ENCODE data around the gene SNX20. TPM values are rescaled to one million over a fixed set of nuclear protein-coding genes. Genes with fewer than 3 reads are reported as not detected.

SNX20 gene
- total and polyA plus RNA-seq, 2 experiments from 2014 or later: not detected

DNA sequence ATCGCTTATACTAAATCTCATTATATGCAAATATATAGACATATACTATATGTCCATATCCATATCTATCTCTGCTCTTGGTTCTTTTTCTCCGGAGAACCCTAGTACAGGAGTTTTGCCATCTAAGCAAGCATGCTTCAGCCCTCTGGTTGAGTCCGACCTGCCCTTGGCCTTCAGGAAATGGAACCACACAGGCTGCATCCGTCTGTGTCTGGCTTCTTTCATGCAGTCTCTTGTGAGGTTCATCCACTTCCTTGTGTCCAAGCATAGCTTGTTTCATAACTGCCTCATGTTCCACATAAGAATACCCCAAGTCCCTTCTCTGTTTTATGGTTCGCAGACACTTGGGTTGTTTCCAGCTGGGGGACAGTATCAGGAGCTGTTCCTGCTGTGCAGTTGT is 16.8 kb downstream of the SNX20 start:
- no peak overlapping the region for H3K4me3 ChIP-seq
- H3K9me2 ChIP-seq (ENCODE audit: insufficient read depth): 0 out of 2 replicates have a peak, but pooled peaks cover 2% of the 10 kb centered on the region
- Mint-ChIP-seq H3K9me3 (peaks cover 4% of the 10 kb centered on the region; the same call in 2 of the 3 replicates), H3K27me3 (ENCODE audit: insufficient read depth, low read depth, poor library complexity) (peaks cover 4% of the 10 kb centered on the region), H3K36me3 (ENCODE audit: low read depth) (peaks cover 5% of the 10 kb centered on the region; the same call in 1 of the 3 replicates), H3K4me1 (peaks cover 10% of the 10 kb centered on the region), H3K27ac (no peak overlapping the region), H3K4me3 (no peak overlapping the region)
- no peaks in the 10 kb centered on the region for H3F3A ChIP-seq (replicated peaks; ENCODE audit: low read depth)
- H4K20me1 ChIP-seq (replicated peaks; ENCODE audit: insufficient read depth): no peaks in the 10 kb centered on the region
- H2AFZ ChIP-seq: no peak overlapping the region
- no peaks in the 10 kb centered on the region for H3K36me3 ChIP-seq (ENCODE audit: insufficient read depth)
- H3K4me2 ChIP-seq: no peak overlapping the region; the same call in 1 of the 2 replicates
- no peak overlapping the region for H3K27ac ChIP-seq (ENCODE audit: low read depth)
- H3K27me3 ChIP-seq (ENCODE audit: insufficient read depth): 0 out of 2 replicates have a peak, but pooled peaks cover 6% of the 10 kb centered on the region
- TF ChIP-seq STAT1 (IDR thresholded peaks at IDR 0.05; ENCODE audit: unreplicated experiment) (no peak), ZNF114 (CRISPR knock-in tag; IDR thresholded peaks at IDR 0.05) (no peak), NANOG (IDR thresholded peaks at IDR 0.05; ENCODE audit: borderline replicate concordance) (no peak), EZH2 (IDR thresholded peaks at IDR 0.05; ENCODE audit: low read depth, unreplicated experiment) (no peak), POLR2AphosphoS5 (IDR thresholded peaks at IDR 0.05; ENCODE audit: low read depth) (no peak), ZNF331 (CRISPR knock-in tag; IDR thresholded peaks at IDR 0.05; ENCODE audit: low read depth) (no peak), JUNB (IDR thresholded peaks at IDR 0.05; ENCODE audit: unreplicated experiment) (no peak), CREB1 (CRISPR knock-in tag; IDR thresholded peaks at IDR 0.05; ENCODE audit: low read depth) (no peak), EZH2phosphoT487 (IDR thresholded peaks at IDR 0.05; ENCODE audit: unreplicated experiment) (no peak)
- TF ChIP-seq, protein P1, sequence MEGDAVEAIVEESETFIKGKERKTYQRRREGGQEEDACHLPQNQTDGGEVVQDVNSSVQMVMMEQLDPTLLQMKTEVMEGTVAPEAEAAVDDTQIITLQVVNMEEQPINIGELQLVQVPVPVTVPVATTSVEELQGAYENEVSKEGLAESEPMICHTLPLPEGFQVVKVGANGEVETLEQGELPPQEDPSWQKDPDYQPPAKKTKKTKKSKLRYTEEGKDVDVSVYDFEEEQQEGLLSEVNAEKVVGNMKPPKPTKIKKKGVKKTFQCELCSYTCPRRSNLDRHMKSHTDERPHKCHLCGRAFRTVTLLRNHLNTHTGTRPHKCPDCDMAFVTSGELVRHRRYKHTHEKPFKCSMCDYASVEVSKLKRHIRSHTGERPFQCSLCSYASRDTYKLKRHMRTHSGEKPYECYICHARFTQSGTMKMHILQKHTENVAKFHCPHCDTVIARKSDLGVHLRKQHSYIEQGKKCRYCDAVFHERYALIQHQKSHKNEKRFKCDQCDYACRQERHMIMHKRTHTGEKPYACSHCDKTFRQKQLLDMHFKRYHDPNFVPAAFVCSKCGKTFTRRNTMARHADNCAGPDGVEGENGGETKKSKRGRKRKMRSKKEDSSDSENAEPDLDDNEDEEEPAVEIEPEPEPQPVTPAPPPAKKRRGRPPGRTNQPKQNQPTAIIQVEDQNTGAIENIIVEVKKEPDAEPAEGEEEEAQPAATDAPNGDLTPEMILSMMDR (conservative IDR thresholded peaks at IDR 0.05; ENCODE audit: low read depth in 2 of 2): no peak
- TF ChIP-seq, protein P2, sequence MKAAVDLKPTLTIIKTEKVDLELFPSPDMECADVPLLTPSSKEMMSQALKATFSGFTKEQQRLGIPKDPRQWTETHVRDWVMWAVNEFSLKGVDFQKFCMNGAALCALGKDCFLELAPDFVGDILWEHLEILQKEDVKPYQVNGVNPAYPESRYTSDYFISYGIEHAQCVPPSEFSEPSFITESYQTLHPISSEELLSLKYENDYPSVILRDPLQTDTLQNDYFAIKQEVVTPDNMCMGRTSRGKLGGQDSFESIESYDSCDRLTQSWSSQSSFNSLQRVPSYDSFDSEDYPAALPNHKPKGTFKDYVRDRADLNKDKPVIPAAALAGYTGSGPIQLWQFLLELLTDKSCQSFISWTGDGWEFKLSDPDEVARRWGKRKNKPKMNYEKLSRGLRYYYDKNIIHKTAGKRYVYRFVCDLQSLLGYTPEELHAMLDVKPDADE (IDR thresholded peaks at IDR 0.05): no peak
- TF ChIP-seq, protein P3, sequence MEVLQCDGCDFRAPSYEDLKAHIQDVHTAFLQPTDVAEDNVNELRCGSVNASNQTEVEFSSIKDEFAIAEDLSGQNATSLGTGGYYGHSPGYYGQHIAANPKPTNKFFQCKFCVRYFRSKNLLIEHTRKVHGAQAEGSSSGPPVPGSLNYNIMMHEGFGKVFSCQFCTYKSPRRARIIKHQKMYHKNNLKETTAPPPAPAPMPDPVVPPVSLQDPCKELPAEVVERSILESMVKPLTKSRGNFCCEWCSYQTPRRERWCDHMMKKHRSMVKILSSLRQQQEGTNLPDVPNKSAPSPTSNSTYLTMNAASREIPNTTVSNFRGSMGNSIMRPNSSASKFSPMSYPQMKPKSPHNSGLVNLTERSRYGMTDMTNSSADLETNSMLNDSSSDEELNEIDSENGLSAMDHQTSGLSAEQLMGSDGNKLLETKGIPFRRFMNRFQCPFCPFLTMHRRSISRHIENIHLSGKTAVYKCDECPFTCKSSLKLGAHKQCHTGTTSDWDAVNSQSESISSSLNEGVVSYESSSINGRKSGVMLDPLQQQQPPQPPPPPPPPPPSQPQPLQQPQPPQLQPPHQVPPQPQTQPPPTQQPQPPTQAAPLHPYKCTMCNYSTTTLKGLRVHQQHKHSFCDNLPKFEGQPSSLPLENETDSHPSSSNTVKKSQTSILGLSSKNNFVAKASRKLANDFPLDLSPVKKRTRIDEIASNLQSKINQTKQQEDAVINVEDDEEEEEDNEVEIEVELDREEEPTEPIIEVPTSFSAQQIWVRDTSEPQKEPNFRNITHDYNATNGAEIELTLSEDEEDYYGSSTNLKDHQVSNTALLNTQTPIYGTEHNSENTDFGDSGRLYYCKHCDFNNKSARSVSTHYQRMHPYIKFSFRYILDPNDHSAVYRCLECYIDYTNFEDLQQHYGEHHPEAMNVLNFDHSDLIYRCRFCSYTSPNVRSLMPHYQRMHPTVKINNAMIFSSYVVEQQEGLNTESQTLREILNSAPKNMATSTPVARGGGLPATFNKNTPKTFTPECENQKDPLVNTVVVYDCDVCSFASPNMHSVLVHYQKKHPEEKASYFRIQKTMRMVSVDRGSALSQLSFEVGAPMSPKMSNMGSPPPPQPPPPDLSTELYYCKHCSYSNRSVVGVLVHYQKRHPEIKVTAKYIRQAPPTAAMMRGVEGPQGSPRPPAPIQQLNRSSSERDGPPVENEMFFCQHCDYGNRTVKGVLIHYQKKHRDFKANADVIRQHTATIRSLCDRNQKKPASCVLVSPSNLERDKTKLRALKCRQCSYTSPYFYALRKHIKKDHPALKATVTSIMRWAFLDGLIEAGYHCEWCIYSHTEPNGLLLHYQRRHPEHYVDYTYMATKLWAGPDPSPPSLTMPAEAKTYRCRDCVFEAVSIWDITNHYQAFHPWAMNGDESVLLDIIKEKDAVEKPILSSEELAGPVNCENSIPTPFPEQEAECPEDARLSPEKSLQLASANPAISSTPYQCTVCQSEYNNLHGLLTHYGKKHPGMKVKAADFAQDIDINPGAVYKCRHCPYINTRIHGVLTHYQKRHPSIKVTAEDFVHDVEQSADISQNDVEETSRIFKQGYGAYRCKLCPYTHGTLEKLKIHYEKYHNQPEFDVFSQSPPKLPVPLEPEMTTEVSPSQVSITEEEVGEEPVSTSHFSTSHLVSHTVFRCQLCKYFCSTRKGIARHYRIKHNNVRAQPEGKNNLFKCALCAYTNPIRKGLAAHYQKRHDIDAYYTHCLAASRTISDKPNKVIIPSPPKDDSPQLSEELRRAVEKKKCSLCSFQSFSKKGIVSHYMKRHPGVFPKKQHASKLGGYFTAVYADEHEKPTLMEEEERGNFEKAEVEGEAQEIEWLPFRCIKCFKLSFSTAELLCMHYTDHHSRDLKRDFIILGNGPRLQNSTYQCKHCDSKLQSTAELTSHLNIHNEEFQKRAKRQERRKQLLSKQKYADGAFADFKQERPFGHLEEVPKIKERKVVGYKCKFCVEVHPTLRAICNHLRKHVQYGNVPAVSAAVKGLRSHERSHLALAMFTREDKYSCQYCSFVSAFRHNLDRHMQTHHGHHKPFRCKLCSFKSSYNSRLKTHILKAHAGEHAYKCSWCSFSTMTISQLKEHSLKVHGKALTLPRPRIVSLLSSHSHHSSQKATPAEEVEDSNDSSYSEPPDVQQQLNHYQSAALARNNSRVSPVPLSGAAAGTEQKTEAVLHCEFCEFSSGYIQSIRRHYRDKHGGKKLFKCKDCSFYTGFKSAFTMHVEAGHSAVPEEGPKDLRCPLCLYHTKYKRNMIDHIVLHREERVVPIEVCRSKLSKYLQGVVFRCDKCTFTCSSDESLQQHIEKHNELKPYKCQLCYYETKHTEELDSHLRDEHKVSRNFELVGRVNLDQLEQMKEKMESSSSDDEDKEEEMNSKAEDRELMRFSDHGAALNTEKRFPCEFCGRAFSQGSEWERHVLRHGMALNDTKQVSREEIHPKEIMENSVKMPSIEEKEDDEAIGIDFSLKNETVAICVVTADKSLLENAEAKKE (CRISPR knock-in tag; IDR thresholded peaks at IDR 0.05): no peak
- TF ChIP-seq, protein P4, sequence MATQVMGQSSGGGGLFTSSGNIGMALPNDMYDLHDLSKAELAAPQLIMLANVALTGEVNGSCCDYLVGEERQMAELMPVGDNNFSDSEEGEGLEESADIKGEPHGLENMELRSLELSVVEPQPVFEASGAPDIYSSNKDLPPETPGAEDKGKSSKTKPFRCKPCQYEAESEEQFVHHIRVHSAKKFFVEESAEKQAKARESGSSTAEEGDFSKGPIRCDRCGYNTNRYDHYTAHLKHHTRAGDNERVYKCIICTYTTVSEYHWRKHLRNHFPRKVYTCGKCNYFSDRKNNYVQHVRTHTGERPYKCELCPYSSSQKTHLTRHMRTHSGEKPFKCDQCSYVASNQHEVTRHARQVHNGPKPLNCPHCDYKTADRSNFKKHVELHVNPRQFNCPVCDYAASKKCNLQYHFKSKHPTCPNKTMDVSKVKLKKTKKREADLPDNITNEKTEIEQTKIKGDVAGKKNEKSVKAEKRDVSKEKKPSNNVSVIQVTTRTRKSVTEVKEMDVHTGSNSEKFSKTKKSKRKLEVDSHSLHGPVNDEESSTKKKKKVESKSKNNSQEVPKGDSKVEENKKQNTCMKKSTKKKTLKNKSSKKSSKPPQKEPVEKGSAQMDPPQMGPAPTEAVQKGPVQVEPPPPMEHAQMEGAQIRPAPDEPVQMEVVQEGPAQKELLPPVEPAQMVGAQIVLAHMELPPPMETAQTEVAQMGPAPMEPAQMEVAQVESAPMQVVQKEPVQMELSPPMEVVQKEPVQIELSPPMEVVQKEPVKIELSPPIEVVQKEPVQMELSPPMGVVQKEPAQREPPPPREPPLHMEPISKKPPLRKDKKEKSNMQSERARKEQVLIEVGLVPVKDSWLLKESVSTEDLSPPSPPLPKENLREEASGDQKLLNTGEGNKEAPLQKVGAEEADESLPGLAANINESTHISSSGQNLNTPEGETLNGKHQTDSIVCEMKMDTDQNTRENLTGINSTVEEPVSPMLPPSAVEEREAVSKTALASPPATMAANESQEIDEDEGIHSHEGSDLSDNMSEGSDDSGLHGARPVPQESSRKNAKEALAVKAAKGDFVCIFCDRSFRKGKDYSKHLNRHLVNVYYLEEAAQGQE (IDR thresholded peaks at IDR 0.05; ENCODE audit: unreplicated experiment): no peak
- no peak for DNase-seq (ENCODE audit: low spot score)
- H3K4me1 ChIP-seq (ENCODE audit: insufficient read depth): no peaks in the 10 kb centered on the region
- H3K79me2 ChIP-seq (replicated peaks; ENCODE audit: insufficient read depth): no peaks in the 10 kb centered on the region
- no peak for ATAC-seq

Data from GM23338 (cell line).